GM21515 (cell line): Measurements from ENCODE around the gene MYH10.

Source experiments
- ATAC-seq: cut with Tn5 transposase; IDR thresholded peaks from one replicate; pipeline ENCODE4 v1.9.1; 2021; ENCODE audit not compliant: unreplicated experiment

Gene MYH10

DNA sequence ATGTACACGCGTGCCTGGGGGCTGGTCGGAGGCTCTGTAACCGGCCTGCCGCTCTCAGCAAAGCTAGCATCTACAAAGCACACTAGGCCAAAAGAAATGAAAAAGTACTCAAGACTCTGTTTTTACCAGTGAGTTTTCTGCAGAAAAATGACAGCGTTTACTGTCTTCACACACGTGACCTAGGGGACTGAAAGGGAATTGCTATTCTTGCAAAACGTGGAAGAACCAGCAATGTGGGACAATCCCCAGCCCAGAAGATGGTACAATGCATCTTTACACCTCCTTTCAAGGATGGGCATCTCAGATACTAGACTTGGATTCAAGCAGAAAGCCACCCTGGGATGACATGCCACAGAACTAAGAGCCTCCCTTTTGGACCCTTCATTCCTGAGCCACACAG is 153.4 kb downstream of the MYH10 start:
- ATAC-seq = no peak

DNA sequence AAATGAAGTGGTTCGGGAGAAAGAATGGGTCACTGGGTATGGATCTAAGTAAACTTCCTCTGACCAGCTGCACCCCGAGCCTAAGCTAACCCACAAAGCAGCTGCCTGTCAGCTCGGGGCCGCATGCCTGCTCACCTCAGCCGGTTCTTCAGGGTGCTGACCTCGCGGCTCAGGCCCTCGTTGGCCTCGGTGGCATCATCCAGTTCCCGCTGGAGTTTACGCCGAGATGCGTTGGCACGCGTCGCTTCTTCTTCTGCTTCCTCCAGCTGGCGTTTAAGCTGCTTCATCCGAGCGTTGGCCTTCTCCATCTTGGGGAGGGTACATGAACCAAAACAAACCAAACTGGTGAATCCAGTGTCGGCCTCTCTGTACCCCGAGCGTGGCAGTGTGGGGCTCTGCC is 153.8 kb downstream of the MYH10 start:
- no peak for ATAC-seq

DNA sequence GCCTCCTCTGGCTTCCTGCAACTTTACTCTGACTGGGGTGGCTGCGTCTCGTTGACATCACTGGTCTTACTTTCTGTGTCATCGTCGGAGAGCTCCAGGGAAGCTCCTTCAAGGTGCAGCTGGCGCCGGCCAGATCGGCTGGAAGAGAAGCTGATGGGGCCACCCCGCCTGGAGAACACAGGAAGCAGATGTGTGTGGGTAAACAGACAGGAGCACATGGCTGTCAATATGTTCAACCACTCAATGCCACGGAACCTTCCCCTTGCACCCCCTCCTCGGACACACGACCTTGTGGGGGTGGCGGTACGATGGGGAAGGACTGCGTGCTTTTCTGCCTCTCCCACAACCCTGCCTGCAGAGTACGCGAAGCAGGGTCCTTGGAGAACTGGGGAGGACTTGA is 154.7 kb downstream of the MYH10 start:
- ATAC-seq = no peak

DNA sequence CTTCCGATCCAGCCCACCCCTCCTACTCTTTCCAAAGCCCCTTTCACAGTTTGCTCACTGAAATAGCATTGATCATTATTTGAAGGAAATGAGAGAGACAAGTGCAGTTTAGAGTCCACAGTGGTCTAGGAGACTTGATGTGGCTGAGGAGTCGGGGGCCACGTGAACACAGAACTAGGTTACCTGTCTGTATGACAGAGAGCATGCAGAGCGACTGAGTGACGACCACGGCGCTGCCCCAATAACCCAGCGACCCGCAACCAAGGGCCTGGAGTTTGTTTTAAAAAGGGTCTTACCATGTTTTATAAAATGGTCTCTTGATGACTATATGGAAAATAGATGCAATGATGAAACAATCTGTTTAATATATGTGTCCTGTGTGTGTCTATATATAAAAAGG is 155.3 kb downstream of the MYH10 start:
- no peak for ATAC-seq

DNA sequence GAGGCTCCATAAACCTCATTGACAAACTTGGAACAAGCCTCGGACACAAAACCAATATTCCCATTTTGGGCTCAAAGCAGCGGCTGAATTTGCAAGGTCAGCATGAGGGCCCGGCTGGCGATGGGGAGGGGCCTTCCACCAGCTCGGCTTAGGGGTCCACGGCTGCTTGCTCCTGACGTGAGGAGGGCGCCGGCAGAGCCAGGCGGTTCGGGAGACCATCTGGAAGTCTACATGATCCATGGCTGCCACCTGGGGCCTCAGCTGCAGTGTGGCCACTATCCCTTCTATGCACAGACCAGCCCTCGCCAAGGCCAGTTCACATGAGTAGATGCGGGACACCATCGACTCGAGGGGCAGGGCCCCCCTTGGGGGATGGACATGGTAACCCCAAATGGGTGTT is 155.7 kb downstream of the MYH10 start:
- no peak for ATAC-seq

DNA sequence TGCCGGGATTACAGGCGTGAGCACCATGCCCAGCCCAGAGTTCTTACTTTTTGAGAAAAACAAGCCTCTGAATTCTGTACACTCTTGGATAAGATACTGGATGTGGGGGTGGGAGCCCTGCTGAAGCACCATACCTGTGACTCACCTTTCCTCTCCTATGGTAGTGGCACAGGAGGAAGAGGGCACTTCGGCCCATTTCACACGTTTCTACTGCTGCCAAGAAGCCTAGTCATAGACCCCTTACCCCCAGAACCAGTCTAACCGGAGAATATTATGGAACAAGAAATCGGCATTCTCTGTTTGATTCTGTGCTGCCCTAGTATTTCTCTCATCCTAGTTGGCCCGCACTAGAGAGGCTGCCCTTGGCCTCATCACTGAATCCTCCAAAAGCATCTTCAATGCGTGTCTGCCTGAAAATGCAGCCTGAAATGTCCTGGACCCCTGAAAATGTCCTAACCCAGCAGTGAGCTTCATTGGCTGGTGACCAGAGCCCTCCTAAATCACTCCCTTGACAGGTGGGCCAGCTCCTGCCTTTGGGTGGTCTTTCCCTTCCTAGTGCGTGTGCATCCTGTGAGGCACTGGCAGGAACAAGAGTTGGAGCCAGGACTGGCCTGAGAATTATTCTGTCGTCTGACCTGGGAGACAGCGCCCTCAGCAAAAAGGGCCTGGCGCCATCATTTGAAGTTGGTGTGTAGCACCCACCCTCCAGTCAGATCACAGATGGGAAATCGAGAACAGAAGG is 156.9 kb downstream of the MYH10 start:
- ATAC-seq = no peak

DNA sequence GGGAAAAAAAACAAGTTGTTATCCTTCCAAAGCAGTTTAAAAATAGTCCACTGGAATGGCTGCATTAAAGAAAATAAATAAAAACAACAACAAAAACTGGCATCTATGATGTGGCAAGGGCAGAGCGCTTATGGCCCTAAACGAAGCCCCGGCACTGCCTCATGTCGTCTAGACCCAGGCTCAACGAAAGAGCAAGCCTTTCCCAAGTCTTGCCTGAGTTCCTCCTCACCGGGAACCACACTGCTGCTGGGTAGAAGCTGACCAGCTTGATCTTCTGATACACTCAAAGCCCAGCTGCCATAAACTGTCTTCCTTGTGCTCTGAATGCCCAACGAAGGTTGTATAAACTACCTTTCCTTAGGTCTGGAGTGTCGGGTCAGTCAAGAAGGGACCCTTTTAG is 157.9 kb downstream of the MYH10 start:
- ATAC-seq = no peak

DNA sequence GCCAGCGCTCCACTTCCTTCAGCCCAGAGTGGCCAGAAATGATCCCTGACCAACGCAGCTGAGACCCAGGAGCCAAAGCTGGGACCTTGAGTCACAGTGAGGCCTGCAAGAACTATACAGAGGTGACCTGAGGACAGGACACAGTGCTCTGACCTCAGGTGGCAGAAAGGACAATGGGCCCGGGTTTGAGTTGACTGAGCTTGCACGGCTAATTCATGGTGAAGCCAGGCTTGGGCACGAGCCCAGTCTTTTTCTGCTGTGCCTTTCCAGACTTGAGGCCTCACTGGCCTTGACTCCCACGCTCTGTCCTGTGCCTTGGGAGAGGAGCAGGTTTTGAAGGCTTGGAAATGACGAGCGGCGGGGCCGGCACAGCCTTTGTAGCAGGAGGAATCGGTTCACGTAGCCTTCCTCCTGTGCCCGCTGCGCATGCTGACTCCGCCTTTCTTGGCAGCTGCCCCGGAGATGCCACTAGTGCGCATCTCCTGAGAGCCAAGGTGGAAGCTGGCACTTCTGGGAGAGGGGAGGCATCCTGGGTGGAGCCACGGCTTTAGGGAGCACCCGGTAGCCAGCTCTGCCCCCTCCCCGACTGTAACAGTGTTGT is 160.0 kb downstream of the MYH10 start:
- ATAC-seq = no peak

DNA sequence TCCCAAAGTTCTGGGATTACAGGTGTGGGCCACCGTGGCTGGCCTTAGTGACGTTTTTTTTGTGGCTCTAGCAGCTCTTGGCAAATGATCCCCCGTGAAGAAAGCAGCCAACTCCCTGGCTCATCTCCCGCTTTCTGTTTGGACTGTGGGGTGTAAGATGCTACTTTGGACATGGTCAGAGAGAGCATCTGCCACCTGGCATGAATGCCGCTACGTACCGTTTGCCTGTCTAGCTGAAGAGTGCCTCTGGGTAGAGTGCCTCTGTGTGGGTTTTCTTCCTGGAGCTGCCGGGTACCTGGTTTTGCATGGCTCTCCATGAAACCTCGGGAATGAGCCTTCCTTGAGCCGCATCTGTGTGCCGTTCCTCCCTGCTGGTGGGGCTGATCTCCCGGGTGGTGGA is 160.6 kb downstream of the MYH10 start:
- ATAC-seq = no peak

DNA sequence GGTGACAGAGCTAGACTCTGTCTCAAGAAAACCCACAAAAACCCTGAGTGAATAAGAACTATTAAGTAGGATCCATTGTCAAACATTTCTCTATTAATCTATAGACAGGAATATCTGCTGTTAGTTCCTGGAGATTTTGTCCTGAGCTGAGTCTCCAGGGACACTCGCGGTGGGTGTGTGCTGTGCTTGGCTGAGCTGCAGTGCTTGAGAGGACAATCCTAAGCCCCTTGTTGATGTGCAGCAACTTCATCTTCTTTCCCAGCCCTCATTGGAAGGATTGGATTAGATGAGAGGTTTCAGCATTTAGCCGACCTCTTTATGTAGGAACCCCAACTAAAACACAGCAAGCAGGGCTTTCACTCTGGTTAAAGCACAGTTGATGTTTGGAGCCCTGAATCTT is 161.5 kb downstream of the MYH10 start:
- no peak for ATAC-seq

DNA sequence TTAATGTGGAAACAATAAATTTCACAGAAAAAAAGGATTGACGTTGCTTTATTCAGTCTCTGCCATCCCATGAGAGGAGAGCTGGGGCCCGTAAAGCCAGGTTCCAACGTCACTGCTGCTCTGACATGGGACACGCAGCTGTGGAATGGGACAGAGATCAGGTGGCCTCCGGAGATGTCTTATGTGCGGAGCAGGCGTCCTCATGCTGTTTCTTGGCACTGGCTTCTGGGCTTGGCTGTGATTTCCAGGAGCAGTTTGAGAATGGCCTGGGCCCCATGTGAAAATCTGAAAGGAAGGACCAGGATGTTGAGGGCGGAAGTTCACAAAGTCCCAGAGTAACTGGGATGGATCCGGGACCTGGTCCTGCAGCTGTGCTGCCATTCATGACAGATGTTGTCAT is 162.4 kb downstream of the MYH10 start:
- ATAC-seq = no peak

DNA sequence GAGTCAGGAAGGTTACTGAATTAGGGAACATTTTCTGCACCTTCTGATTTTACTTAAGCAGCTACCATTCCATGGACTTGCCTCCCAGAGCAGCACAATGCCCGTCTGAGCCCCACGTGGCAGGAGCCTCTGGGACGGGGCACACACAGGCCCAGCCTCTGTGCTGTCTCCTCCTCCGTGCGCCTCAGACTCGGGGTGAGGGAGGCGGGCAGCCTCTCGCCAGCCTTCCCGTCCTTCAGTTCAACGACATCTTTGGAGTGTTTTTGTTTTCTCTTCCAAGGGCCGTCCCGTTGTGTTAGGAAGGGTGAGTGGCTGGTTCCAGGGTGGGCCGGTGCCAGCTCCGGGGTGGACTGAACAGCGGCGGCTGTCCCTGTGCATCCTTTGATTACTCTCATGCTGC is 163.0 kb downstream of the MYH10 start:
- no peak for ATAC-seq

DNA sequence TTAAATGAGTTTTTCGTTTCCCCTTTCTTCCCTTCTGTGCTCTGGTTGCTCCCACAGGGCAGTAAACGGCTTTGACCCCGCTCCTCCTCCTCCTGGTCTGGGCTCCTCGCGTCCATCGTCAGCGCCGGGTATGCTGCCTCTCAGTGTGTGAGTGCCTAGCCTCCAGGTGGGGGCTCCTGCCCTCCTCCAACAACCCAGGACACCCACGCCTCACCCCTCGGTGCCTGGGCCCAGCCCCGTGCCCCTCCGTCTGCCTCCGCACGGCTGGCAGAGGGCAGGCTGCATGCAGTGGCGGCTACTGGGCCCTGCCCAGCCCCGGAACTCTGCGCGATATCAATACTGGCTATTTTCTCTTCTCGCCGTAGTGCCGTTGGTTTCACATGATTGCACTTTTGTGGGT is 163.7 kb downstream of the MYH10 start:
- ATAC-seq = no peak

DNA sequence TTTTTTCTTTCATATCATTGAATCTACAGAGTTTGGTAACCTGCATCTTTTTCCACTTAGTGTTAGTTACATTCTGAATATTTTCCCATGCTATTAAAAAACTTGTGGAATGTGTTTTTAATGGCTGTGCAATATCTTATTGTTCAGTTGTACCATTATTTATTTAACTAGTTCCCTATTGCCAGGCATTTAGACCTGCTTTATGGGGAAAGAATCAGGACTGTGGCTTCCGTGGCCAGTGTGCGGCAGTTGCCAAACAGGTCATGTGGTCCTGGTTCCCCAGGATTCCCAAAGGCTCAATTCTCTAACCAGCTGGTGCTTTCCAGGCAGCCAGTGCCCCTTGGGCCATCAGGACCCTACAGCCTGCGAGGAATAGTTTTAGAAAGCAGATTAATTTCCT is 164.1 kb downstream of the MYH10 start:
- no peak for ATAC-seq

DNA sequence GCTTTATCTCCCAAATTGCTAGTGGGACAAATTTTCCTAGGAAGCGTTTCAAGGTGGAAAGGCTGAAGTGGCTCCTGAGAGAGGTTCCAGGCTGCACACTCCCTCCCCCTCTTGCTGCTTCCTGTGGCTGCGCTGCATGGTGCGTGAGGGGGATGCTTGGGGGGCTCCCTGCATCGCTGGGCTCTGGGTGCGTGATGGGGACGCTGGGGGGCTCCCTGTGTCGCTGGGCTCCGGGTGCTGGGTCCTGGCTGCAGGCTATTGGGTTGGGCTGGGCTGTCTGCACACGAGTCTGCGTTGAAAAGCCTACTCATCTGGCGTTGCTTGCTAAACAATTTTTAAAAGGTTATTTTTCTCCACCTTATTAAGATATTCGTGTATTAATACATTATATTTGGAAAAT is 164.8 kb downstream of the MYH10 start:
- no peak for ATAC-seq

DNA sequence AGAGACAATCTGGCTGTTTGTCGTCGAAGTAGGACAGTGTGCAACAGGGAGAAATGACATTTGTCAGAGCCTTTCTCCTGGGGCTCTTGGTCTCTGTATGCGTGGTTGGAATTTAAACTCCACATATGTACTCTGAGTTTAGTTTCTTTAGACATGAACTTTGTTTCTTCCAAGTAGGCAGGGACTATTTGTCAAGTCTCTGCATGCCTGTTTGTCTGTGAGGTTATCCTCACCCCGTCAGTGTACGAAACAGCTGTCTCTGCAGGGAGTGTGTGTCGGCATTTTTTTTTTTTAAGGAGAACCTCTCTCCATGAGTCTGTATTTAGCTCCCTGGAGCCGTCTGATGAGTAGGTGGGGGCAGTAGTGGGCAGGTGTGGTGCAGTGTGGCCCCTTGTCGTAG is 165.2 kb downstream of the MYH10 start:
- ATAC-seq = no peak

DNA sequence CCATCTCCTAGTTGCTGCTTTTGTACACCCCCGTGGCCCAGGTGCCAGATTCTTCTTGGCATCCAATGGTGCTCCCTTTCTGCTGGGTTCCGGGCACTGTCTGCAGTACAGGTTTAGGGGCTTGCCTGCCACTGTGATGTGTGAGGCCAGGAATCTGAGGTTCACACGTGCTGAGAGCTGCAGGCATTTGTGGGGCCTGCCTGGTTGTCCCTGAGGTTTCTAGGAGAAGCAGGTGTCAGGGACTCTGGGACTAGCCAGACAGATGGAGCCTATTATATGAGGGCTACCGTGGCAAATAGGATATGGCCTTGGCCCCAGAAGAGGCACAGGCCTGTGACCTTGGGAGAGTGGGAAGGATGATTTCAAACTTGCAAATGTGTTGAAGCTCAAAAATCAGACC is 165.6 kb downstream of the MYH10 start:
- no peak for ATAC-seq

DNA sequence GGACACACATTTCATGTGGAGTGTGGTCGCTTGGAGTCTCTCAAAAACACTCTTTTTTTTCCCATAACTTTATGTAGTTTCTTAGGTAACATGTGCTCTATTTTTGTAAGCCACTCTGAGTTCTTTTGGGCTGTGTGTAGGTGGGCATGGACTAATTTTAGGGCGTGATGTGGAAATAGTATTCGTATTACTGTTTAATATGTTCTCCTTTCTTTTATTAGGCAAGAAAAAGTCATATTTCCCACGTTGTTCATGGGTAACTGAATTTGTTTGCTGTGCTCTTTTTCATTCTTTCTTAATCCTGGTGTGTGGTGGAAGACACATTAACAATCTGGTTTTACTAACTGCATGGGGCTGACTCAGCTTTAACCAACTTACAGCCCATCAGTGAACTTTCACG is 167.4 kb downstream of the MYH10 start:
- no peak for ATAC-seq

DNA sequence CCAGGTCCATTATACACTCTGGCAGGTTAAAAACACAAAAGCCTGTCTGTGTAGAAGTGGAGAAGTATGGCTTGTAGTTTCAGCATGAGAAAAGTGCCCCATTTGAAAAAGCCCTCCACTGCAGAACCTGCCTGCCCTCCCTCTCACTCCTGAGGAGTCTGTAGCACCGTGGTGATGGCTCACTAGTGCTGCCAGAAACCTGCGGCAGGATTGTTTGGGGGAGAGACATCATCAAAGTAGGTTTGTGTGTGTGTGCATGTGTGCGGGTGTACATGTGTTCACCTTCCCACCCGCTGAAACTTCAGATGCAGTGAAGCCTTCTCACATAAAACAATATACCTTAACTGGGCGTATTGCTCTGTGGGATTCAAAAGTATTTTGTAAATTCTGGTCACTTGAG is 168.0 kb downstream of the MYH10 start:
- ATAC-seq = no peak

DNA sequence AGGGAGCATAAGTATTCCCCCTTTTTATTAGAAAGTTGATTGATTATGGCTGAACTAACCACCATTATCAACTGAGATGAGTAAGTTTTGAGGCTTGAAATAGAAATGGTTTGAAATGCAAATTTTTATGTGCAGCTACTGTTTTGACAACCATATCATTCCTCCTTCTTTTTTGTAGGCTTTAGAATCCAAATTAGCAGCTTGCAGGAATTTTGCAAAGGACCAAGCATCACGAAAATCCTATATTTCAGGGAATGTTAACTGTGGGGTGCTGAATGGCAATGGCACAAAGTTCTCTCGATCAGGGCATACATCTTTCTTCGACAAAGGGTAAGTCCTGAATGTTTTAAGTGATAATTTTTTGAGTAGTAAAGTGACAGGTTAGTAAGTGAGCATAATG is 170.7 kb downstream of the MYH10 start:
- no peak for ATAC-seq

DNA sequence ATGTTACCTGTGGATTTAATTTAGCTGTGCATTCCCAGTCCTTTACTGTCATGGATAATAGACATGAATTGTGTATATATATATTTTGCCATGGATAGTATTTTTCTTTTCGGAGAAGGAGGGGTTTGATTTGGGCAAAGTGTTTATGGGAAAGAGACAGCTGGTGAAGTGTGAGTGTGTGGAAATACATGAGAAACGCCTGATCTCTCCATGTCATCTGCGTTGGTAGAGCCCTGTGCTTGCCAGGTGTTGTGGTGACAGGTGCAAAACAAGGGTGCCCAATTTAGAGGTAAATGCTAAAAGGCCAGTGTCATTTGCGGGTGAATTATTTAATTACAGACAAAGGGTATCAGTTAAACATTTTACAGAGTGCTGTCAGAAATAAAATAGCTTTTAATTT is 171.4 kb downstream of the MYH10 start:
- no peak for ATAC-seq

DNA sequence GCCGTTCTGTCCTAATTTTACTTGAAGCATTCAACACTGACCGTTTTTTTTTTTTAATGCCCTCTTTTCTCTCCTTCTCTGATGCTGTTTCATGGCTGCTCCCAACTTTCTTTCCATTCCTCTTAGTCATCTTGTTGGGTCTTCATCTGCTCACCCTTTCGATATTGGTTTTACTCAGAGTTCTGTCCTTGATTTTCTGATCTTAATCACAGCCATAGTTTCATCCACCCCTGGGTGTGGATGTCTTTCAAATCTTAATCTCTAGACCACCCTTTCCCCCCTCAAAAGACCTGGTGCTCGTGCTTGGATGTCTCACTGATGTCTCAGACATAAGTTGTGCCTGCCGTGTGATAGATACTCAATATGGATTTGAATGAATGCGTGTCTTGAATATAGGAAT is 172.4 kb downstream of the MYH10 start:
- ATAC-seq = no peak

DNA sequence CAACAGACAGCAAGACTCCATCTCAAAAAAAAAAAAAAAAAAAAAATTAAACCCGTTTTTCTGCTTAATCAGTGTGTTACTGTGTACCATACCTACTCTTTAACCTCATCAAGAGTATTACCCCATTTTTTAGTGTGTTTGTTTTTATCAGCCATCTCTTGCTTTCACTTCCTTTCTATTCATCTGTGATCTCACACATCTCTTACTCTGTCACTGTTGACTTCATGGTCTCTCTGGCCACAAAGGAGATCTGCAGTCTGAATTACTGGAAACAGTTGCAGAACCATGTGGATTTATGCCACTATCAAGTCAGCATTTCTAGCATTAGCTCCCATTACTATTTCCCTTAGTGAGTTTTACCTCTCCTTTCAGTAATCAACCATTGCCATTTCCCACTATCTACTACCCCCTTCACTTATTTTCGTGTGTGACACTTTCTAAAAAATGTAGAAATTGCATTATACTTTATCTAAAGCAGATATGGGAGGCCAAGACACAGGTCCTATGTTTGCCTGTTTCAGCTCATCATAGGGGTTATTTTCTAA is 174.8 kb downstream of the MYH10 start:
- ATAC-seq = no peak
